ENCODE data around the gene PRPF38B.

GRCh38 chr1:108653431-108654105 lies 38.5 kb upstream of the PRPF38B start:
- TF ChIP-seq POLR2A (IDR thresholded peaks at IDR 0.05; ENCODE audit: low read length) (no peak), GATA1 (IDR thresholded peaks at IDR 0.05; ENCODE audit: low read depth, low read length) (no peak)
